K562 (cell line): ENCODE data around the gene KAT5. TPM values are rescaled to one million over a fixed set of nuclear protein-coding genes. Genes with fewer than 3 reads are reported as not detected.

ENCODE experiments used
- BCOR ChIP-seq: fragments of 450-650 bp; IDR thresholded peaks from 2 replicates; pipeline ENCODE4 v1.6.1; 2016
- EP300 ChIP-seq: IDR thresholded peaks from 2 replicates; pipeline ENCODE4 v1.6.1; 2012; ENCODE audit warnings: low read length, improper control_type of control experiment
- KDM4B ChIP-seq, 2 experiments: fragments of 450-650 bp in 1 of 2; sonication (generic) in 1 of 2; IDR thresholded peaks; 2 replicates each; pipeline ENCODE4 v1.6.1; 2016 to 2017; ENCODE audit warnings: borderline replicate concordance in 2 of 2, antibody characterized with exemption in 1 of 2, low read depth in 1 of 2, mild to moderate bottlenecking in 1 of 2
- NR2F6 ChIP-seq: fragments of 450-650 bp; formaldehyde crosslinking; IDR thresholded peaks from 2 replicates; pipeline ENCODE4 v1.4.0; 2020; ENCODE audit warnings: mild to moderate bottlenecking
- RCOR1 ChIP-seq, 2 experiments: IDR thresholded peaks; 2 replicates each; pipeline ENCODE4 v1.6.1; 2012; ENCODE audit warnings: low read depth in 2 of 2, low read length in 2 of 2, borderline replicate concordance in 1 of 2, improper control_type of control experiment in 1 of 2
- SOX6 ChIP-seq: fragments of 450-650 bp; IDR thresholded peaks from 2 replicates; pipeline ENCODE4 v1.6.1; 2014; ENCODE audit warnings: mild to moderate bottlenecking
- TCF15 ChIP-seq: fragments of 250-450 bp; sonication (Bioruptor Pico); IDR thresholded peaks from 2 replicates; pipeline ENCODE4 v1.8.0; 2022; ENCODE audit warnings: moderate library complexity, mild to moderate bottlenecking, inconsistent platforms
- TFAP4 ChIP-seq: sonication (generic); formaldehyde crosslinking; IDR thresholded peaks from 2 replicates; pipeline ENCODE4 v1.8.0; 2022; ENCODE audit warnings: missing genetic modification reagents, mild to moderate bottlenecking, moderate library complexity, borderline replicate concordance
- ZBTB5 ChIP-seq: fragments of 450-650 bp; IDR thresholded peaks from 2 replicates; pipeline ENCODE4 v1.6.1; 2017; ENCODE audit warnings: antibody characterized with exemption
- ZNF280A ChIP-seq: fragments of 450-650 bp; IDR thresholded peaks from 2 replicates; pipeline ENCODE4 v1.6.1; 2018; ENCODE audit warnings: mild to moderate bottlenecking, low read depth; ENCODE audit not compliant: partially characterized antibody
- ZNF639 ChIP-seq, 2 experiments: fragments of 200-800 bp in 1 of 2; sonication (Bioruptor generic) in 1 of 2; sonication (generic) in 1 of 2; formaldehyde crosslinking in 1 of 2; IDR thresholded peaks in 1 of 2; conservative IDR thresholded peaks in 1 of 2; 2 replicates each; pipeline versions ENCODE4 v1.5.0 to v1.6.1; 2016 to 2020; ENCODE audit warnings: missing compliant biosample characterization in 1 of 2, missing genetic modification characterization in 1 of 2, missing genetic modification reagents in 1 of 2
- polyA plus RNA-seq, 8 experiments: library from polyadenylated mRNA; depleted of rRNA in 4 of 8; stranded (reverse) in 5 of 8; unstranded in 3 of 8; fragments of >200 nt; fragmentation: Nextera tagmentation in 2 of 8; fragmentation: Illumina TruSeq in 1 of 8; extraction: Ambion mirVana in 2 of 8; extraction: Trizol in 1 of 8; gene quantifications; 2 replicates each; pipeline versions ENCODE4 v1.2.1 to v1.2.3, GENCODE V29; 2011 to 2014; ENCODE audit warnings: inconsistent platforms in 1 of 8, missing spikeins in 1 of 8
- total RNA-seq, 7 experiments: library from RNA; depleted of rRNA in 6 of 7; stranded (reverse); fragments of >200 nt in 6 of 7; fragmentation: Illumina TruSeq in 2 of 7; extraction: Trizol in 2 of 7; gene quantifications; 2 replicates each; pipeline versions ENCODE4 v1.2.1 to v1.2.3, GENCODE V29; 2011 to 2021; ENCODE audit warnings: low replicate concordance in 1 of 7

The KAT5 gene
- total and polyA plus RNA-seq, 9 of the 15 experiments (the other 6 are each of a cell fraction or from before 2014, with no cell fraction given), result 3.6 to 76.8 (median 52.7) TPM

- TF ChIP-seq ZBTB5 (no peak), EP300 (no peak), TCF15 (CRISPR knock-in tag) (no peak), BCOR (peak; percentile 71; the same call in 1 of the 2 replicates), RCOR1 (IDR thresholded peaks at IDR 0.05; ENCODE audit: borderline replicate concordance in 1 of 2, low read depth in 2 of 2, low read length in 2 of 2) (peak in 1 of 2 experiments; percentile 11; a peak in 1 of 4 replicates), SOX6 (no peak), KDM4B (IDR thresholded peaks at IDR 0.05; ENCODE audit: borderline replicate concordance in 2 of 2, low read depth in 1 of 2) (no peak), ZNF280A (no peak), TFAP4 (CRISPR knock-in tag) (peak; percentile 65; the same call in 1 of the 2 replicates), NR2F6 (CRISPR knock-in tag) (no peak), ZNF639 (CRISPR knock-in tag; conservative IDR thresholded peaks at IDR 0.05 in 1 of 2, IDR thresholded peaks at IDR 0.05 in 1 of 2) (peak in 1 of 2 experiments; percentile 94; a peak in 2 of 4 replicates)
These were observed 49.0 kb upstream of the KAT5 start, which contains the start of gene RELA (continued) for GRCh38 chr11:65662799-65663638.
